K562 (cell line): Measurements from ENCODE around the gene RBFOX1. TPM values are rescaled to one million over a fixed set of nuclear protein-coding genes. Genes with fewer than 3 reads are reported as not detected.

ENCODE experiments used
- ATAC-seq: fragments of 200-7000 bp; cut with Tn5 transposase; 3 replicates; pipeline ENCODE4 v1.9.1; 2020; ENCODE audit warnings: moderate library complexity
- BruUV-seq: library from RNA; stranded (reverse); fragments of 400-500 nt; replicated peaks from 2 replicates; lab custom pipeline; 2021; lab: Mats Ljungman, UMichigan
- CTCF ChIA-PET: fragments of 300-600 bp; formaldehyde crosslinking; extraction: SDS; loops from one replicate; lab custom pipeline; 2021; ENCODE audit warnings: low intra/inter-chr PET ratio; lab: Yijun Ruan, JAX
- POLR2A ChIA-PET: fragments of 300-600, 350-650 bp; sonication (Branson Sonifier 250); formaldehyde crosslinking; extraction: SDS; loops from one replicate; lab custom pipeline; 2021; ENCODE audit warnings: antibody characterized with exemption, inconsistent platforms; lab: Yijun Ruan, JAX
- DNase-seq, 4 experiments: peaks; one replicate each; pipeline versions ENCODE4 v3.0.0 to v3.0.0-alpha.2; 2011 to 2018; ENCODE audit warnings: low spot score in 3 of 4, mixed read lengths in 3 of 4; ENCODE audit errors: extremely low read depth in 1 of 4
- FAIRE-seq: peaks from 2 replicates; lab custom pipeline; 2011; peaks lifted over from hg19 to GRCh38; lab: Jason Lieb, UNC
- H2AFZ ChIP-seq: 2 replicates; pipeline ENCODE4 v1.6.0; 2011; ENCODE audit warnings: low read depth, low read length, control low read depth, inconsistent platforms
- H3K27ac ChIP-seq: fragments of 200-600 bp; 3 replicates; pipeline ENCODE4 v1.8.0; 2011; ENCODE audit warnings: low read depth, mild to moderate bottlenecking, control low read depth, inconsistent platforms, low read length, moderate library complexity, mixed read lengths; ENCODE audit errors: extremely low read depth
- H3K27me3 ChIP-seq, 2 experiments: fragments of 300-600 bp in 1 of 2; 2 replicates in 1 of 2; 3 replicates in 1 of 2; pipeline versions ENCODE4 v1.6.0 to v1.8.0; 2011; ENCODE audit warnings: inconsistent platforms in 2 of 2, low read length in 2 of 2, mild to moderate bottlenecking in 1 of 2, mixed read lengths in 1 of 2, moderate library complexity in 1 of 2; ENCODE audit not compliant: control insufficient read depth in 2 of 2, insufficient read depth in 2 of 2
- H3K36me3 ChIP-seq: fragments of 300-600 bp; 3 replicates; pipeline ENCODE4 v1.8.0; 2011; ENCODE audit warnings: mild to moderate bottlenecking, low read length, inconsistent platforms; ENCODE audit not compliant: control insufficient read depth, insufficient read depth
- H3K4me1 ChIP-seq, 2 experiments: fragments of 200-600 bp in 1 of 2; replicated peaks in 1 of 2; 2 replicates in 1 of 2; 3 replicates in 1 of 2; pipeline versions ENCODE4 v1.5.1 to v1.8.0; 2011; ENCODE audit warnings: inconsistent platforms in 2 of 2, low read length in 2 of 2, mild to moderate bottlenecking in 1 of 2, mixed read lengths in 1 of 2, moderate library complexity in 1 of 2; ENCODE audit not compliant: control insufficient read depth in 2 of 2, insufficient read depth in 2 of 2
- H3K4me2 ChIP-seq: 2 replicates; pipeline ENCODE4 v1.6.1; 2011; ENCODE audit warnings: low read length, control low read depth, inconsistent platforms, mixed read lengths; ENCODE audit not compliant: insufficient read depth
- H3K4me3 ChIP-seq: fragments of 200-600 bp; sonication (generic), shearing (Covaris generic); 2 replicates; pipeline ENCODE4 v1.5.1; 2016; ENCODE audit warnings: control low read depth, inconsistent platforms
- H3K79me2 ChIP-seq: fragments of 200-600 bp; 3 replicates; pipeline ENCODE4 v1.8.0; 2011; ENCODE audit warnings: low read length, inconsistent platforms; ENCODE audit not compliant: control insufficient read depth, insufficient read depth
- H3K9ac ChIP-seq, 2 experiments: 2 replicates each; pipeline versions ENCODE4 v1.6.0 to v1.6.1; 2011; ENCODE audit warnings: low read depth in 2 of 2, low read length in 2 of 2, control low read depth in 1 of 2, inconsistent platforms in 1 of 2, mild to moderate bottlenecking in 1 of 2, mixed read lengths in 1 of 2; ENCODE audit not compliant: insufficient read depth in 1 of 2
- H3K9me1 ChIP-seq: one replicate; pipeline ENCODE4 v1.6.0; 2011; ENCODE audit warnings: inconsistent platforms, mild to moderate bottlenecking, low read length, moderate library complexity; ENCODE audit not compliant: control insufficient read depth, insufficient read depth
- H3K9me3 ChIP-seq: replicated peaks from 2 replicates; pipeline ENCODE4 v1.5.1; 2011; ENCODE audit warnings: low read depth, low read length, inconsistent platforms; ENCODE audit not compliant: control insufficient read depth, insufficient read depth
- H4K20me1 ChIP-seq: replicated peaks from 2 replicates; pipeline ENCODE4 v1.6.1; 2011; ENCODE audit warnings: low read length, inconsistent platforms, mixed read lengths; ENCODE audit not compliant: control insufficient read depth, insufficient read depth
- ARID3B ChIP-seq: fragments of 250-450 bp; sonication (Bioruptor Pico); IDR thresholded peaks from 2 replicates; pipeline ENCODE4 v1.4.0; 2020; ENCODE audit warnings: borderline replicate concordance
- CBX5 ChIP-seq: IDR thresholded peaks from 2 replicates; pipeline ENCODE4 v1.6.1; 2014; ENCODE audit warnings: low read depth, borderline replicate concordance
- CSDE1 ChIP-seq, 2 experiments: fragments of 450-650 bp; IDR thresholded peaks; 2 replicates each; pipeline ENCODE4 v1.6.1; 2016; ENCODE audit warnings: mild to moderate bottlenecking in 1 of 2
- GTF2F1 ChIP-seq: IDR thresholded peaks from 2 replicates; pipeline ENCODE4 v1.6.1; 2011; ENCODE audit warnings: low read depth, low read length, improper control_type of control experiment
- HNRNPLL ChIP-seq: fragments of 200-400 bp; formaldehyde crosslinking; IDR thresholded peaks from 2 replicates; pipeline ENCODE4 v1.6.1; 2017; ENCODE audit warnings: low read length, low read depth, mild to moderate bottlenecking; ENCODE audit not compliant: poor library complexity, severe bottlenecking
- KAT7 ChIP-seq: sonication (generic); formaldehyde crosslinking; IDR thresholded peaks from 2 replicates; pipeline ENCODE4 v1.8.0; 2022; ENCODE audit warnings: missing genetic modification reagents, mild to moderate bottlenecking, borderline replicate concordance
- MEF2A ChIP-seq: IDR thresholded peaks from 2 replicates; pipeline ENCODE4 v1.6.1; 2011; ENCODE audit warnings: low read depth, mild to moderate bottlenecking, low read length, moderate library complexity; ENCODE audit not compliant: control insufficient read depth
- MLLT1 ChIP-seq, 2 experiments: fragments of 450-650 bp; IDR thresholded peaks; 2 replicates each; pipeline ENCODE4 v1.6.1; 2016
- SPI1 ChIP-seq: IDR thresholded peaks from 2 replicates; pipeline ENCODE4 v1.6.1; 2011; ENCODE audit warnings: low read depth, low read length, control low read depth, borderline replicate concordance
- TFAM ChIP-seq: fragments of 250-450 bp; sonication (Bioruptor Pico); conservative IDR thresholded peaks from 2 replicates; pipeline ENCODE4 v1.5.0; 2021; ENCODE audit warnings: mild to moderate bottlenecking, moderate library complexity
- THRA ChIP-seq: fragments of 450-650 bp; IDR thresholded peaks from 2 replicates; pipeline ENCODE4 v1.6.1; 2017; ENCODE audit warnings: mild to moderate bottlenecking, moderate library complexity
- ZC3H11A ChIP-seq: IDR thresholded peaks from 2 replicates; pipeline ENCODE4 v1.6.1; 2012; ENCODE audit warnings: low read depth, low read length, improper control_type of control experiment
- ZNF23 ChIP-seq: fragments of 250-450 bp; sonication (Bioruptor Pico); IDR thresholded peaks from 2 replicates; pipeline ENCODE4 v1.4.0; 2020; ENCODE audit warnings: mild to moderate bottlenecking
- ZNF280B ChIP-seq: fragments of 250-450 bp; sonication (Bioruptor Pico); IDR thresholded peaks from 2 replicates; pipeline ENCODE4 v1.5.1; 2021; ENCODE audit warnings: mild to moderate bottlenecking
- ZNF395 ChIP-seq: fragments of 200-800 bp; sonication (Bioruptor generic); IDR thresholded peaks from 2 replicates; pipeline ENCODE4 v1.6.1; 2017; ENCODE audit warnings: missing genetic modification characterization, missing compliant biosample characterization
- ZNF445 ChIP-seq: fragments of 250-450 bp; sonication (Bioruptor Pico); IDR thresholded peaks from 2 replicates; pipeline ENCODE4 v1.4.0; 2020; ENCODE audit warnings: low read depth, mild to moderate bottlenecking, moderate library complexity
- WGBS: fragments of 100-300 bp; shearing (Covaris generic); methylation state at CpG from one replicate; pipeline ENCODE4 v1.1.6; 2016; ENCODE audit warnings: low coverage, mixed read lengths; ENCODE audit not compliant: insufficient coverage; ENCODE audit errors: missing lambda C conversion rate; 5-methylcytosine and 5-hydroxymethylcytosine counted together
- in situ Hi-C: fragments of 300-500 bp; cut with MboI; formaldehyde crosslinking; loops from 4 replicates; pipeline ENCODE4 v1.15.0; 2018; ENCODE audit warnings: inconsistent platforms, mixed read lengths
- intact Hi-C: fragments of 100-400 bp; cut with micrococcal nuclease; formaldehyde crosslinking; loops from 2 replicates; pipeline ENCODE4 v1.14.2; 2022
- polyA plus RNA-seq, 8 experiments: library from polyadenylated mRNA; depleted of rRNA in 4 of 8; stranded (reverse) in 5 of 8; unstranded in 3 of 8; fragments of >200 nt; fragmentation: Nextera tagmentation in 2 of 8; fragmentation: Illumina TruSeq in 1 of 8; extraction: Ambion mirVana in 2 of 8; extraction: Trizol in 1 of 8; gene quantifications; 2 replicates each; pipeline versions ENCODE4 v1.2.1 to v1.2.3, GENCODE V29; 2011 to 2014; ENCODE audit warnings: inconsistent platforms in 1 of 8, missing spikeins in 1 of 8
- total RNA-seq, 7 experiments: library from RNA; depleted of rRNA in 6 of 7; stranded (reverse); fragments of >200 nt in 6 of 7; fragmentation: Illumina TruSeq in 2 of 7; extraction: Trizol in 2 of 7; gene quantifications; 2 replicates each; pipeline versions ENCODE4 v1.2.1 to v1.2.3, GENCODE V29; 2011 to 2021; ENCODE audit warnings: low replicate concordance in 1 of 7

The RBFOX1 gene
- total and polyA plus RNA-seq, 9 of the 15 experiments (the other 6 are each of a cell fraction or from before 2014, with no cell fraction given), result 0.03 TPM; not detected in 8

- ATAC-seq (no peak), DNase-seq (no peak), FAIRE-seq (no peak)
- H3K27ac ChIP-seq, result no peak overlapping the region
- no peaks in the 10 kb centered on the region for H3K79me2 ChIP-seq
- no peak overlapping the region for H3K9ac ChIP-seq
- peaks cover 0 to 4% of the 10 kb centered on the region in 2 experiments; a peak in 3 of 5 replicates for H3K27me3 ChIP-seq
- no peak overlapping the region for H3K4me2 ChIP-seq
- no peaks in the 10 kb centered on the region for H3K9me1 ChIP-seq
- 3% methylated on average over 3 of the region's 3 CpGs for WGBS
- ChIA-PET POLR2A (no interaction called here), CTCF (no interaction called here)
- in situ Hi-C loops, result no loop called here
- no peaks in the 10 kb centered on the region for H3K36me3 ChIP-seq
- intact Hi-C loops, result no loop called here
- H3K4me1 ChIP-seq, result no peaks in the 10 kb centered on the region
- no peak overlapping the region for H3K4me3 ChIP-seq
- no TSS peak for BruUV-seq
- H3K9me3 ChIP-seq, result no peaks in the 10 kb centered on the region
- no peaks in the 10 kb centered on the region for H4K20me1 ChIP-seq
- H2AFZ ChIP-seq, result no peak overlapping the region
- no peak for TF ChIP-seq MEF2A
- TF ChIP-seq ARID3B, result no peak
- no peak for TF ChIP-seq GTF2F1
- TF ChIP-seq ZNF395 (CRISPR knock-in tag), result no peak
- no peak for TF ChIP-seq HNRNPLL
- no peak for TF ChIP-seq CBX5
- TF ChIP-seq ZC3H11A, result no peak
- TF ChIP-seq SPI1, result no peak
- no peak for TF ChIP-seq TFAM
- TF ChIP-seq ZNF280B, result no peak
- no peak for TF ChIP-seq CSDE1 (IDR thresholded peaks at IDR 0.05)
- TF ChIP-seq ZNF445 (CRISPR knock-in tag), result no peak
- no peak for TF ChIP-seq ZNF23 (CRISPR knock-in tag)
- TF ChIP-seq THRA, result no peak
- no peak for TF ChIP-seq KAT7 (CRISPR knock-in tag)
- no peak for TF ChIP-seq MLLT1 (IDR thresholded peaks at IDR 0.05)
These were observed 137.7 kb downstream of the RBFOX1 start for GRCh38 chr16:7470344-7470743.
